Tibial nerve (tissue), 4 donors: ENCODE results near the gene RADX. TPM values are rescaled to one million over a fixed set of nuclear protein-coding genes. Genes with fewer than 3 reads are reported as not detected.

Experiments
- DNase-seq, 2 donors: peaks; one replicate each; pipeline ENCODE4 v3.0.0-alpha.2; 2019; ENCODE audit warnings: low spot score in 2 of 2
- H3K27ac ChIP-seq, 4 donors: fragments of 200-600 bp; sonication (generic) in 3 of 4; one replicate each; pipeline ENCODE4 v1.5.1; 2017 to 2019; ENCODE audit warnings: mild to moderate bottlenecking in 1 of 4
- H3K27me3 ChIP-seq, 2 donors: fragments of 200-600 bp; sonication (generic) in 1 of 2; one replicate each; pipeline versions ENCODE4 v1.5.1 to v1.6.0; 2017 to 2019
- H3K36me3 ChIP-seq, 3 donors: fragments of 200-600 bp; sonication (generic); one replicate each; pipeline ENCODE4 v1.5.1; 2018 to 2019
- H3K4me1 ChIP-seq, 4 donors: fragments of 200-600 bp; sonication (generic) in 3 of 4; one replicate each; pipeline ENCODE4 v1.5.1; 2017 to 2019
- H3K4me3 ChIP-seq, 4 donors: fragments of 200-600 bp; sonication (generic) in 3 of 4; one replicate each; pipeline ENCODE4 v1.5.1; 2017 to 2019; ENCODE audit warnings: mild to moderate bottlenecking in 1 of 4, moderate library complexity in 1 of 4
- H3K9me3 ChIP-seq, 4 donors: fragments of 200-600 bp; sonication (generic) in 3 of 4; one replicate each; pipeline ENCODE4 v1.5.1; 2017 to 2019
- CTCF ChIP-seq, 5 experiments: fragments of 200-600 bp in 3 of 5; fragments of 450-650 bp in 2 of 5; sonication (generic) in 3 of 5; IDR thresholded peaks; one replicate each; pipeline ENCODE4 v1.5.1; 2016 to 2019; ENCODE audit warnings: antibody characterized with exemption in 5 of 5, mild to moderate bottlenecking in 3 of 5, moderate library complexity in 2 of 5
- EP300 ChIP-seq, 2 donors: sonication (generic); formaldehyde crosslinking; IDR thresholded peaks; one replicate each; pipeline ENCODE4 v1.6.1; 2017; ENCODE audit warnings: antibody characterized with exemption in 2 of 2, mild to moderate bottlenecking in 1 of 2
- POLR2A ChIP-seq, 2 donors: fragments of 450-650 bp; IDR thresholded peaks; one replicate each; pipeline ENCODE4 v1.6.1; 2017; ENCODE audit warnings: antibody characterized with exemption in 2 of 2, mild to moderate bottlenecking in 2 of 2, moderate library complexity in 2 of 2
- WGBS, 2 donors: methylation state at CpG; one replicate each; pipeline ENCODE4 v1.1.5; 2018; 5-methylcytosine and 5-hydroxymethylcytosine counted together
- small RNA-seq: library from RNA; depleted of rRNA; stranded (forward); fragments of <200 nt; gene quantifications from one replicate; pipeline ENCODE3, GENCODE V24; 2016
- total RNA-seq, 4 donors: library from RNA; depleted of rRNA; stranded (reverse); fragments of >200 nt; gene quantifications; one replicate each; pipeline ENCODE4 v1.1.0, GENCODE V29; 2016

Gene RADX
- total RNA-seq, 4 donors from 2014 or later: 3.5 to 9.6 (median 5.6) TPM

- H3K27ac ChIP-seq: peak within 1 kb of the TSS in 1 of 4 donors; percentile 36
- H3K9me3 ChIP-seq: no peaks in the 10 kb centered on the region
- H3K27me3 ChIP-seq: peaks cover 0 to 69% of the 10 kb centered on the region in 2 donors
- no peak for DNase-seq
- no peaks in the 10 kb centered on the region for H3K36me3 ChIP-seq
- no peak for TF ChIP-seq CTCF (IDR thresholded peaks at IDR 0.05)
- TF ChIP-seq POLR2A (IDR thresholded peaks at IDR 0.05): no peak
- no peak for TF ChIP-seq EP300 (IDR thresholded peaks at IDR 0.05)
- peaks cover 0 to 10% (median 0%) of the 10 kb centered on the region in 4 donors for H3K4me1 ChIP-seq
- 0 to 30% methylated on average over 19 to 72 of the region's 79 CpGs for WGBS, 2 donors
- peak within 1 kb of the TSS; percentile 21 to 56 (median 38) for H3K4me3 ChIP-seq
These were observed 115.0 kb downstream of the RADX start, which contains the start of gene RNF128 for GRCh38 chrX:106726485-106727437. TSS of gene RNF128 (plus strand) at chrX:106726701. CDS start at chrX:106726914, 213 bp downstream.

DNA sequence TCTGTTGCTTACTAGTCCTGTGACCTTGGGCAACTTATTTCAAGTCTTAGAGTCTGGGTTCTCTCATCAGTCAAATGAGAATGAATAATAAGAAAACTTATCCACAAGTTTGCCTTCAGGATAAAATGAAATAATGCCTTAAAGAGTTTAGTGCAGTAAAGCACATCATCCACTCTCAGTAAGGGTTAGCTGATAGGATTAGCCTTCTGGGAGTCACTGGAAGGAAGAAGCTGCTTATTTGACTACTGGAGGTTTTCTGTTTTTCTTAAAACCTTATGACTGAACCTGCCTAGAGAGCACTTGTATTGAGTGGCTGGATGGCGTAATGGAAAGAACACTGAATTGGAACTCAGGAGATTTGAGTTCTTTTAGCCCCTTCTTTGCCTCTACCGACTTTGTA, 116.6 kb downstream of the RADX start:
- H3K27ac ChIP-seq: no peak overlapping the region
- TF ChIP-seq POLR2A (IDR thresholded peaks at IDR 0.05) (no peak), EP300 (IDR thresholded peaks at IDR 0.05) (no peak), CTCF (IDR thresholded peaks at IDR 0.05) (no peak)
- H3K9me3 ChIP-seq: no peaks in the 10 kb centered on the region
- peaks cover 0 to 10% (median 0%) of the 10 kb centered on the region in 4 donors for H3K4me1 ChIP-seq
- H3K36me3 ChIP-seq: no peaks in the 10 kb centered on the region
- no peak overlapping the region for H3K4me3 ChIP-seq
- no peak for DNase-seq
- 69 to 87% methylated on average over 2 of the region's 2 CpGs for WGBS, 2 donors
- H3K27me3 ChIP-seq: peaks cover 0 to 57% of the 10 kb centered on the region in 2 donors

Small RNA genes lying within 50 kb of the gene (small RNA-seq; reads per million reads assigned to genes)
- gene AL590808.1 (not detected), gene MIR548AN (not detected)

Other genes with a start within 250 kb of the RADX start
- gene RNF128, start 114.7 kb downstream of the RADX start, total RNA-seq: 1 to 10 TPM in 2 of 4 donors, under 1 TPM in 2; 0.20 to 5.0 (median 1.1) TPM
- 10 to 100 TPM in 3 of 4 donors, 1 to 10 TPM in 1; 8.1 to 16.7 (median 10.4) TPM for gene TBC1D8B, start 190.7 kb downstream of the RADX start, total RNA-seq